DOHH2 (cell line): ENCODE measurements around the gene VGF.
A peak's percentile ranks its signal among the peaks of the same experiment; 100 is the strongest.

Experiments
- H3F3A ChIP-seq: fragments of 200-600 bp; sonication (generic), shearing (Covaris generic); 2 replicates; pipeline ENCODE4 v1.6.0; 2016; ENCODE audit warnings: antibody characterized with exemption, mild to moderate bottlenecking; ENCODE audit not compliant: control insufficient read depth, insufficient read depth
- H3K27ac ChIP-seq: fragments of 200-600 bp; sonication (generic); 2 replicates; pipeline ENCODE4 v1.5.1; 2014; ENCODE audit warnings: low read depth, mild to moderate bottlenecking, low read length, moderate library complexity
- H3K27me3 ChIP-seq: fragments of 200-600 bp; sonication (generic); 2 replicates; pipeline ENCODE4 v1.6.1; 2014; ENCODE audit warnings: mild to moderate bottlenecking, low read length, mixed read lengths; ENCODE audit not compliant: control insufficient read depth
- H3K36me3 ChIP-seq: fragments of 200-600 bp; sonication (generic); 2 replicates; pipeline ENCODE4 v1.6.1; 2014; ENCODE audit warnings: mild to moderate bottlenecking, low read length, moderate library complexity, mixed read lengths; ENCODE audit not compliant: control insufficient read depth
- H3K4me1 ChIP-seq: fragments of 200-600 bp; sonication (generic); 2 replicates; pipeline ENCODE4 v1.6.1; 2014; ENCODE audit warnings: mild to moderate bottlenecking, low read length, mixed read lengths; ENCODE audit not compliant: control insufficient read depth
- H3K4me2 ChIP-seq: fragments of 200-600 bp; sonication (generic); 2 replicates; pipeline ENCODE4 v1.6.0; 2014; ENCODE audit warnings: mild to moderate bottlenecking, low read length, moderate library complexity
- H3K4me3 ChIP-seq: fragments of 200-600 bp; sonication (generic); 2 replicates; pipeline ENCODE4 v1.5.1; 2014; ENCODE audit warnings: mild to moderate bottlenecking, low read length, mixed read lengths
- H3K79me2 ChIP-seq: fragments of 200-600 bp; sonication (generic); 2 replicates; pipeline ENCODE4 v1.6.1; 2014; ENCODE audit warnings: mild to moderate bottlenecking, low read length, mixed read lengths; ENCODE audit not compliant: control insufficient read depth
- H3K9me2 ChIP-seq: fragments of 200-600 bp; sonication (generic); replicated peaks from 2 replicates; pipeline ENCODE4 v1.6.1; 2014; ENCODE audit warnings: mild to moderate bottlenecking, low read length, mixed read lengths; ENCODE audit not compliant: control insufficient read depth
- H3K9me3 ChIP-seq: fragments of 200-600 bp; sonication (generic); 2 replicates; pipeline ENCODE4 v1.6.1; 2014; ENCODE audit warnings: antibody characterized with exemption, low read length, mixed read lengths; ENCODE audit not compliant: control insufficient read depth, insufficient read depth
- H4K20me1 ChIP-seq: fragments of 200-600 bp; sonication (generic); 2 replicates; pipeline ENCODE4 v1.6.0; 2014; ENCODE audit warnings: low read depth, mild to moderate bottlenecking, antibody characterized with exemption, low read length, moderate library complexity; ENCODE audit not compliant: control insufficient read depth, insufficient read depth
- CTCF ChIP-seq: fragments of 200-600 bp; sonication (generic); IDR thresholded peaks from one replicate; pipeline ENCODE4 v1.5.1; 2014; ENCODE audit warnings: antibody characterized with exemption, mild to moderate bottlenecking, low read depth, low read length; ENCODE audit not compliant: poor library complexity, severe bottlenecking
- EZH2phosphoT487 ChIP-seq: fragments of 200-600 bp; sonication (generic); IDR thresholded peaks from 2 replicates; pipeline ENCODE4 v1.6.1; 2017; ENCODE audit warnings: borderline replicate concordance, mild to moderate bottlenecking, antibody characterized with exemption, low read length, moderate library complexity, mixed read lengths

Gene VGF

DNA sequence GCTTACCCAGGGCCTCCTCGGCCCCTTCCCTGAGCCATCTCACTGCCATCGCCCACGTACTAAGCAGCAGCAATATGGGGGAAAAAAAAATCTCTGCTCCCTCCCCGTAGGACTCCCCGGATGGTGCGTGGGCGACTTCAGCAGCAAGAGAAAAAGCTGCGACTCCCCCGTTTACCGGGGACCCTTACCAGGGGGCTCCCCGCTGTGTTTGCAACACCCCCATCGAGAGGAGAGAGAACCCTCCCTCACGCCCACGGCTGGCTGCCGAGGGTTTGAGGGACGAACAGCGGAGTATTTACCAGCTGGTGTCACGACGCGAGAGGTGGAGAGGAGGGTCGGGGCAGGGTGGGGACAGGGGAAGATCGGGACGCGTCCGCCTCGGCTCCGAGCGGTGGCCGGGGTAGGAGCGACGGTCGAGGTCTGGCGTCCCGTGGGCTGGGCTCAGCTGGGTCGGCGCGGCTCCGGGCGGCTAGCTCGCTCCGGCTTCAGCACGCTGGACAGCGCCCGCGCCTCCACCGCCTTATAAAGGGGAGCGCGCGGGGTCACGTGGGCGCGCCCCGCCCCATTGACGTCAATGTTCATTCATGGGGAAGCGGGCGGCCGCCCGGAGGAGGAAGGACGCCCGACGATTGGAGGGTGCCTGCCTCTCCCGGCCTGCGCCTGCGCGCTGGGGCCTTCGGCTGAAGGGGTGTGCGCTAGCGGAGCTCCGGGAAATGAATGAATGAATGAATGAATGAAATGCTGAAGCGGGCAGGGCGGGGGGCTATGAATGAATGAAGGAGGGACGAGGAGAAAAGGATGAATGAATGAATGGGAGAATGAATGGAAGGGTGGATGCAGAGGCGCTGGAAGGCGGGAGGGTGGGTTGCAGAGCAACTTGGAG is at the start of gene VGF:
TSS of gene VGF (minus strand) at position 495 of the 883 bp plus-strand sequence. CDS start 726 bp downstream, outside the sequence.
- peak within 1 kb of the TSS; percentile 72 for H3K4me2 ChIP-seq
- H3K36me3 ChIP-seq, result peaks cover 8% of the 10 kb centered on the region; the same call in 1 of the 2 replicates
- TF ChIP-seq EZH2phosphoT487 (no peak), CTCF (no peak)
- peaks cover 62% of the 10 kb centered on the region for H3K4me1 ChIP-seq
- H3F3A ChIP-seq, result peaks cover 20% of the 10 kb centered on the region
- peaks cover 35% of the 10 kb centered on the region for H4K20me1 ChIP-seq
- peaks cover 12% of the 10 kb centered on the region for H3K79me2 ChIP-seq
- peaks cover 44% of the 10 kb centered on the region for H3K27me3 ChIP-seq
- H3K9me3 ChIP-seq, result no peaks in the 10 kb centered on the region
- H3K27ac ChIP-seq, result no peak within 1 kb of the TSS
- peak within 1 kb of the TSS; percentile 85 for H3K4me3 ChIP-seq
- no peaks in the 10 kb centered on the region for H3K9me2 ChIP-seq

GRCh38 chr7:101212014-101212413 is 46.6 kb upstream of the VGF start:
- Histone ChIP-seq H3K4me3 (no peak overlapping the region), H3K4me2 (no peak overlapping the region), H3K36me3 (no peaks in the 10 kb centered on the region; the same call in 1 of the 2 replicates), H3K79me2 (0 out of 2 replicates have a peak, but pooled peaks cover 2% of the 10 kb centered on the region), H3F3A (no peaks in the 10 kb centered on the region), H3K9me3 (no peaks in the 10 kb centered on the region), H3K27me3 (no peaks in the 10 kb centered on the region), H3K4me1 (peaks cover 8% of the 10 kb centered on the region), H3K27ac (no peak overlapping the region), H3K9me2 (no peaks in the 10 kb centered on the region), H4K20me1 (no peaks in the 10 kb centered on the region)
- TF ChIP-seq EZH2phosphoT487 (no peak), CTCF (no peak)

DNA sequence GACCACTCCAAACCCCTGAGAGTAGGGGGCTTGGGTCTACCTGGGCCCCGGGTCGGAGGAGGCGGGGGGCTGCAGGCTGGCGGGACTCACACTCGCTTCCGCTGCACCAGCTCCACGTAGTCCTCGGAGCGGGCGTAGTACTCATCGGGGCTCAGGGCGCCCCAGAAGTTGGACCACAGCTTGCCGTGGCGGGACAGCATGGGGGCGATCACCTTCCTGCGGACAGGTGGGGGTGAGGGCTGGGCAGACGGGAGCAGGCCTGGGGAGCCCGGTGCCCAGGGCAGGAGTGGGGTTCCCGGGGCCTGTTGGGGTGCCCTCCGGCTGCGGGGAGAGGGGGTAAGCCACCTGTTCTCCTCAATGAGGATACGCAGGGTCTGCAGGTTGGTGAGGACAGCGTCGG is 46.1 kb upstream of the VGF start:
- no peaks in the 10 kb centered on the region for H3K9me3 ChIP-seq
- no peak overlapping the region for H3K4me3 ChIP-seq
- no peaks in the 10 kb centered on the region for H3K79me2 ChIP-seq
- no peak overlapping the region for H3K4me2 ChIP-seq
- H3F3A ChIP-seq, result no peaks in the 10 kb centered on the region
- no peaks in the 10 kb centered on the region; the same call in 1 of the 2 replicates for H3K36me3 ChIP-seq
- no peaks in the 10 kb centered on the region for H3K9me2 ChIP-seq
- H3K4me1 ChIP-seq, result peaks cover 3% of the 10 kb centered on the region
- H3K27ac ChIP-seq, result no peak overlapping the region
- no peaks in the 10 kb centered on the region for H3K27me3 ChIP-seq
- H4K20me1 ChIP-seq, result no peaks in the 10 kb centered on the region
- TF ChIP-seq EZH2phosphoT487 (no peak), CTCF (no peak)
